ENCODE data around the gene JAZF1.
"Not testable (repeated sequence)": the region's sequence is repeated elsewhere in the genome, so short reads cannot be mapped to it uniquely, and the experiment has no call there.

Gene JAZF1

DNA sequence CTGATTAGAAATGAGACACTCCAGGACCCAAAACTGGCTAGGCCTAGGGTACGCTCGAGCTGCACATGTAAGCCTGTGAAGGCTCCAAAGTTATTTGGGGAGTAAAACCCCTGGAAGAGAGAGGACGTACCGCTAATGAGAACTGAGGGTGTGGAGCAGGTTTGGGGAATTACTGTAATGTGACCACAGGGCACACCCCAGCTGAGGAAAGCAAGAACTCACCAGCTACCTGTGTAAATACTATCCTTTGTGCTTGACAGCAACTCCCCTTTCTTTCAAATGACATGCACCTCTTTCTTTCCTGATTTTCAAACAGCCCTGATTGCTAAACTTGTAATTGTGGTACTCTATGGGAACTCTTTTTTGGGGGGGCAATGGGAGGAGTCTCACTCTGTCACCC lies 147.2 kb downstream of the JAZF1 start:
- no peak for DNase-seq

DNA sequence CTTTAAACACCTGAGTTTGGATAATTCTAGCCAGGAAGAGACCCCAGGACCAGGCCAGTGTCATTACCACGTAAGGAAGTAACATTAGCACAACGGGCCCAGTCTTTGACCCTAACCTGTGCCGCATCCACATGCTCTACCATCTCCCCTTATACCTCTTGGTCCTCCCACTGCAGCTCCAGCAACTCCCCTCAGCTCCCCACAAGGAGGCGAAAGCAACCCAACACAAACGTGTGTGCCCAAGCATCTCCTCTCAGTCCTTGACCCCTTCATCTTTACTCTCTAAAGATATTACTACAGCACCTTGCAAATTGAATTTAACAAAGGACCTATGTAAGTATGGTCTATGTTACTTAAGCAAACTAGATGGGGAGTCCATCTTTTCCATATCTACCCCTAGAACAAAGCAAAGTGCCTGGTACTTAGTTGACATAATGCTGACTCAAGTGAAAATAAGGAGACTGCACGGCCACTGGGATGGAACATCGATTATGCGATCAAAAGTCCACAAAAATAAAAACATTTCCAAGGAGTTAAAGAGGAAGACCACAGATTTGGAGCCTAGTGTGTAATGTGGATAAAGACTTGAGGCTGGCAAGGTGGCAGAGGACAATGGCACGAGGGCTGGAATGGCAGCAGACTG lies 147.7 kb downstream of the JAZF1 start:
- DNase-seq = no peak

DNA sequence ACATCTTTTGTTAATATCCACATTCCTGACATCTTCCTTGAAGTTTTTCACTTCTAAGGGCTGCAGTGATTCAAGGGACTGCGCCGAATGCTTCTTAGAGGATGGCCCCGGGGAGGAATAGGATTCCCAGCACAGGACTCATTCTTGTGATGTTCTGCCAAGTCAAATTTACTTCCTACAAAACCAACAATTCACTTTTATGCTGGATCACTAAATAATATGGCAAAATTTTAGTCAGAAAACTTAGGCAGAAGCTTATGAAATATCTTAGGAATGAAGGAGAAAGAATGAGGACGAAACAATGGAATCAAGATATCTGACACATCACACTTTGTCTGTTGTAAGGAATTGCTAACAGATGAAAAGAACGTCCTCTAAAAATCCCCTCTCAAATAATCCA lies 151.5 kb downstream of the JAZF1 start:
- DNase-seq = no peak

- DNase-seq = no peak
Observed at GRCh38 chr7:28028471-28028870, 152.1 kb downstream of the JAZF1 start.

DNA sequence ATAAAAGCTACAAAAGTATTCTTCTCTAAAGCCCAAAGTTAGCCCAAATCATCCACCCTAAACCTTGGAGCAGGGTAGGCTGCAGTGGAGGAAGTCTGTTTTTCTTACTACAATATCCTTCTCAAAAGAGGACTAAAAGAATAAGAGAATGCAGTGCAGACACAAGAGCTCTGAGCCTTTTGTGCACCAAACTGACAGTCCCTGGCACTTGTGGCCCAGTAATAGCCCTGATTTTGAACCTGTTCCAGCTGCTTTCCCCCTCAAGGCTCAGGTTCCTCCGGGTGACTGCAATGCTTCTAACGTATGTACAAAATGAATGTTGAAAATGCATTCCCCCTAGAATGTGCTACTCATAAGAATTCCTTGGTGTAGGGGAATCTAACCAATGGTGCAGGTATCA lies 154.4 kb downstream of the JAZF1 start:
- no peak for DNase-seq

- DNase-seq = no peak
Observed at GRCh38 chr7:28024786-28025334, 155.7 kb downstream of the JAZF1 start.

DNA sequence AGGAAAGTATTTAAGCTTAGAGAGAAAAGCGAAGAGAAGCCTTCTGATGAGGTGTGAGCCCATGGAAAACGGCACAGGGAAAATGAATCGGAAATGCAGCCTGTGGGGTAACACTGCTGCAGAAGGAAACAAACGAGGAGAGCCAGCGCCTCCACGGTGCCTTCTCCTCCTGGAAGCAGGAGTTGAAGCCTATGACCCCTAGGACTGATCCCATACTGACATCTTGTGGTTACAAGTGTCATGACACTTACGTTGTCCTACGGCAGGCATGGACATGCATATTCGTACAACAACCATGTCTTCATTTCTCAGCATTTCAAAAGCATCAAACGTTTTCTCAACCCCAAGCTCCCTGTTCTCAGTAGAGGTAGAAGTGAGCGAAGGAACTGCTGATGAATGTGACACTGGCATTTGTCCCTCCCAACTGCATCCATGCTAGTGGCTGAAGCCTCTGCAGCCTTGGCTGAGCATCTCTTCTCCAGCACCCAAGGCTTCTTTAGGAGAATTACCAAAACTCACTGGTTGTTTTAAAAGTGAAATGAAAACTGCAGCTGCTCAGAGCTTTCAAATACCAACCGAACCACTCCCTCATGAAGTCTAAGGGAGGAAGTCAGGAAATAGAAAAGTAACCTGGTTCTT lies 160.2 kb downstream of the JAZF1 start:
- DNase-seq = peak; percentile 22

DNA sequence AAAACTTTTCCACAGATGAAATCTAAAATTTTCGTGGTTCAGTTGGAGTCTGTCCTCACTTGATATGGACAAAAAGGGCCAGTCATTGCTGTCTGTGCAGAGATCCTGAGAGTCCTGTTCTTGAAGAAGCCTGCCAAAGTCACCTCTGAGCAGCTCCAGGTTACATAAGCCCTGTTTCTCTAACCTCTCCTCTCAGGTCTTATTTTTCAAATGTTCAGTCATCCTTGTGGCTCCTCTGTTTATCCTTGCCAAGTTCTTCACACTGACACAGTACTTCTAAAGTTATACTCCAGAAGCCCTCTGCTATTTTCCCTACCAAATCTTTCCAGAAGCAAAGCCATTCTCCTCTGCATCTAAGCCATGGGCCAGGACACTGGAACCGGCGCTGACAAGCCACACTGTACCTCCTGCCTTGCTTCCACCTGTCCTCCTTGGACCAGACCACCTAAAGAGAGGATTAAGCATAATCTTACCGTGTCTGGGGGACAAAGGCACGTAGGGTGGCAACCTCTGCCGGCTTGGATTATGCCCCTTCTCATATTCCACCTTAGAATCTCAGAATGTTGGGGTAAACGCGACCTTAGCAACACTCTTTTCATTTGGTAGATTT lies 161.6 kb downstream of the JAZF1 start:
- DNase-seq = no peak

DNA sequence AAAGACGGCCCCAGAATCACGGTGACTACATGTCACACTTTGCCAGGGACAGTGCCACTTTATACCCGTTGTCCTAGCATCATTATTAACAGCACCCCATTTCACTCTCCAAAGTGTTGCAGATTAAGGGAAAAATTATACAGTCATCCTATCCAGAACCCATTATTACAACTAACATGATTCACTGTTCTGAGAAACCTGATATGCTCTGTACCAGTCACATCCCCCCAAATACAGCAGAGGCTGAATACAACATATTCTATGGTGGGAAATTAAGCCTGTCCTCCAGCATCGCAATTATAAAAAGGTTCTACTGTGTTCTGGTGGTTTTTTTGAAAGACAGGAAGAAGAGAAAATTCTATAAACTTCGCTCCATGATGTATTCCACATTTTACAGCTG lies 162.1 kb downstream of the JAZF1 start:
- DNase-seq = no peak

DNA sequence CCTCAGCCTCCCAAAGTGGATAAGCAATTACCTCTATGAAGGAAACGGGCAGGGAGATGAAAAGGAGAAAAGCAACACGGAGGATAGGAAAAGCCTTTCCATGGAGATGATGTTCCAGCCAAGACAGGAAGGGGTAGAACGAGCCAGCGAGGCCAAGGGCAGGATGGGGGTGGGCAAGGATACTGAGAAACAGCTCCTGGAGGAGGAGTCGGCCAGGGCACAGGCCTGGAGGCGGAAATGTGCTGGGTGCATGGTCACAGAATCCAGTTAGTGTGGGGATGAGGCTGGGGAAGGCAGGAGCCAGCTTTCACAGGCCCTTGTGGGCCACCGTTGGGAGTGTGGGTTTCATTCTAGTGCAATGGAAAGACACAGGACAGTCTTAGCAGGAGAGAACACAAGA lies 162.6 kb downstream of the JAZF1 start:
- DNase-seq = no peak

DNA sequence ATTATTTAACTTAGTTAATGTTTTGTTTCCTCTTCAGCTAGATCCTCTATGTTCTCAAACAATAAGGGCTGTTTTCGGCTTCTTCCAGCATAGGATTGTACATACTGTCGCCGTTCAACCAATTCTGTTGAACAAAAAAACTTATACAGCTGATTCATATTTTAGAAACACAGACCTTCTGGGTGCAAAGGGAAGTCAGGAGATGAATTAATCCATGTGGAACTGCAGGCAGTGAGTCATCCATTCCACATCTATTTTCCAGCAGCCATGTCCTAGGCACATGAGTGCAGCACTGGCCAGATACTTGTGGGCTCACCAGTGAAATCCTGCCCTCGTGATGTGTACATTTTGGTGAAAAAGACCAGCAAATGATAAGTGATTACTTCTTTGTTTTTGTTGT lies 163.2 kb downstream of the JAZF1 start:
- no peak for DNase-seq

GRCh38 chr7:28016297-28016696 lies 164.3 kb downstream of the JAZF1 start:
- DNase-seq = no peak

DNA sequence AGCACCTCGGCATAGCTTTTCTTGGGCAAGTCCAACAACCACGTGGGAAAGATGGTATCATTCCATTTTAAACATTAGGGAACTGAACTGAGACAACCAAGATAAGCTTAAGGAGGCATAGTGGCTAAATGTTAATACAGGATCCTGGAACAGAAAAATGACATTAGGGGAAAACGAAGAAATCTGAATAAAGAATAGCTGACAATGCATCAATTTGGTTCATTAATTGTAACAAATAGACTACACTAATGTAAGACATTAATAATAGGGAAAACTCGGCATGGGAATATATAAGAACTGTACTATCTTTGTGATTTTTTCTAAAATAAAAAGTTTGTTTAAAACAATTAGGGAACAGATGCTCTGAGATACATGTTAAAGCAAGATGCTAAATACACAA lies 165.4 kb downstream of the JAZF1 start:
- DNase-seq = no peak

DNA sequence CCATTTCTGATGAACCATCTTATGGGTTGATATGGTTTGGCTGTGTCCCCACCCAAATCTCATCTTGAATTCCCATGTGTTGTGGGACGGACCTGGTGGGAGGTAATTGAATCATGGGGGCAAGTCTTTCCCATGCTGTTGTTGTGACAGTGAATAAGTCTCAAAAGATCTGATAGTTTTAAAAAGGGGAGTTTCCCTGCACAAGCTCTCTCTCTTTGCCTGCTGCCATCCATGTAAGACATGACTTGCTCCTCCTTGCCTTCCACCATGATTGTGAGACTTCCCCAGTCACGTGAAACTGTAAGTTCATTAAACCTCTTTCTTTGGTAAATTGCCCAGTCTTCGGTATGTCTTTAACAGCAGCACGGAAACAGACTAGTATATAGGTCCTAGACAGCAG lies 166.3 kb downstream of the JAZF1 start:
- DNase-seq = not testable (repeated sequence)

- DNase-seq = no peak
Observed at GRCh38 chr7:28013441-28013840, 167.2 kb downstream of the JAZF1 start.

DNA sequence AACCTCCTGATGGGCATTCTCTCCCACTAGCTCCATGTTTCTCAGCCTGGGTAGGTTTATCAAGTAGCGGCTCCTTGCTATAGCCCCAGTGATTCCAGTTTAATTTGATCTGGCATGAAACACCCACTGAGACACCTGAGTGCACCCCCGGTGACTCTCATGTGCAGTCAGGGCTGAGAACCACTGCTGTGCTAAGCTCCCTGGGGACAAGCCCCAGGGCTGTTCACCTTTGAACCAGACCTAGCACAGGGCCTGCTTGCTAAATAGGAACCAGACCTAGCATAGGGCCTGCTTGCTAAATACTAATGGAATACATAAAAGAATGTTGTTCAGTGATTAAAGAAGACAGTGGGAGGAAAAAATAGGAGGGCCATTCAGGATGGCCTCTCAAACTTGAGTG lies 167.6 kb downstream of the JAZF1 start:
- no peak for DNase-seq

DNA sequence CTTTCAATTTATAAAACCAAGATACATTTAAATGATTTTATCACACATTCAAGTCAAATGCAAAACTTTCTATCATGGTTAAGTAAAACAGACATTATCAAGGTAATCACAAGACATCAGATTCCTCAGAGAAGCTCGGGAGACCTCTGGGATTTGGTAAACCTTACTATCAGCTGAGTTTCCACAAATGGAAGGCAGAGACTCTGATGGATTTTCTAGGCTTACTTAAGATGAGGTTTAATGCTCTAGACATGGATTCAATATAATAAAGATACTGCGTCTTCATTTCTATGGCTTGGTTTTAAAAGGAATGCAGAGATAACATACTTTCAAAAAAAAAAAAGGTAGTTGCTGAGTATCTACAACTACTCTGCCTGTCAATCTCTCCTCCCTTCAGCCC lies 171.7 kb downstream of the JAZF1 start:
- no peak for DNase-seq

GRCh38 chr7:28008171-28008570 lies 172.4 kb downstream of the JAZF1 start:
- no peak for DNase-seq

DNA sequence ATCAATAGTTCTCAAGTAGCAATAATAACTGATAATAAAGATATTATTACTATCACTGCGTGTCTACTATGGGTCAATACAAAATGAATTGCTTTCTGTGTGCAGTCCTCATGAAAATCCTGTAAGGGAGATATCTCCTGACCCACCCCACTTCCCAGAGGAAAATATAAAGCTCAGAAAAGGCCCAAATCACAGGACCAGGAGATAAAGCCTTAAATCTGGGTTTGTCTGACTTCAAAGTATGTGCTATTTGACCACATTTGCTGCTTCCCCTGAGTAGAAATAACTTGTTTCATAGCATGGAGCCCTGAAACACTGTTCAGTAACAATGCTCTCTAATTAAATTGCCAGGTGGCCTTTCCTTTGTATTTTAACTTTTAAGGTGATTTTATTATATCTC lies 174.1 kb downstream of the JAZF1 start:
- DNase-seq = no peak

GRCh38 chr7:28005847-28006231 lies 174.8 kb downstream of the JAZF1 start:
- no peak for DNase-seq

DNA sequence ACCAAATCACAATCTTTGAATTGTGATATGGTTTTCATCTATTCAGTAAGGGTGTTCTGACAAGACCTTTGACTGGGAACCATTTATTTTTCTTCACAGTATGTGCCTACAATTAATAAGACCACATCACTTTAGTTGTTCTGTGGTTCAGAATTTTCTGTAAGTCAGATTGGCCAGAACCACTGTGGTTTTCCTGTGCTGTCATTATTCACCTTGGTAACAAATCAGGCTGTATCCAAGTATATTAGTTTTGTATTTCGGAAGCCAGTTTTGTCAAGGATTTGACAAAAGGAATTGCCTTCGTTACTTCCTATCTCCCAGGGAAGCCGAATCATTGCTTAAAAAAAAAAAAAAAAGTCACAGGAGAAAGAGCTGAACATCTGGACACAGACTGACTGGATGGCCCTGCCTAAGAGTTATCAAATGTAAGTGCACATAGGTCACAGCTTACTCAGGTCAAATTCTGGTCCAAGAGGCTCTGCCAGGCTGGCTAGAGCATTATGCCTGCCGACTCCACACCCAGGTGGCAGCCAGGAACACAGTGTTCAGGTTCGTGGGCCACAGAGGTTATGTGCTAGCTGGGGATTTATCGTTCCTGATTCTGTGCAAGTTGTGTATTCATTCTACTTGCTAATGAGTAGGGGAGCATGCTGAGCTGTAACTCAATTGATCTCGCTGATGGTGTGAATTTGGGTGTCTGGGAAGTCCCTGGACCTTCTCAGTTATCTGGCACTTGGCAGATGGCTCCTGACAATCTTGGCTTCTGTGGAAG lies 175.3 kb downstream of the JAZF1 start:
- no peak for DNase-seq

DNA sequence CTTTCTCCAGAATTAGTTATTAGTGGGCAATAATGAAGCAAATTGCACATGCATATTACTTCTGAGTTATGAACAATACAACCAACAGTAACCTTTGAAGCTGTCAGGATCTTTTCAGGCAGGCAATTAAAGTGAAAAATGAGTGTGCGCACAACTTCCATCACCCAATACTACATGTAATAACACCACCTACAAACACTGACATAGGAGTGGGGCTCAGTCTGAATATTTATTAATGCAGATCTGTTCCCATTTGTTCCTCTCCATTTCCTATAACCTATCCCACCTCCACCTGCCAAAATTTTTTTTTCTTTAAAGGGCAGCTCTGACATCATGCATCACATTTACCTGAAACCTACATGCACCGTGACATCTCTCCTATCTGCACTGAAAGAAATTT lies 177.2 kb downstream of the JAZF1 start:
- DNase-seq = no peak

DNA sequence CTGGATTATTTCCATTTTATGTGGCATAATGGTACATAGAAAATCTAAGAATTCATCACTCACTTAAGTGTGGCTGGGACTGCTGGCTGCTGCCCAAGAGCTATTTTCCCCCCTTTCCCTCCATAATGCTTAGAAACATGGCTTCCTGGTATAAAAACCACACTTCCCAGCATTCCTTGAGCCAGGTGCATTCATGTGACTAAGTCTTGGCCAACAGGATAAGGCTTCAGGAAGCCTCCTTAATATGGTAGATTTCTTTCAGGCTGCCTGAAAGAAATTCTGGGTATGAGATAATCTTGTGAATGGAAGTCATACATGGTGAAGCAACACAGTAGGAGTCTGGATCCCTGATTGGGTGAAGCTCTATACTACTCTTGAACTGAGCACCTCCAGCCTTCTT lies 178.0 kb downstream of the JAZF1 start:
- no peak for DNase-seq

GRCh38 chr7:28001896-28002295 lies 178.7 kb downstream of the JAZF1 start:
- no peak for DNase-seq

Measured in NCI-H187 treated with DMSO at 0.1 percent for 48 hours (cell line).